ENCODE measurements around the gene GSTA2. TPM values are rescaled to one million over a fixed set of nuclear protein-coding genes. Genes with fewer than 3 reads are reported as not detected.

The GSTA2 gene
- total and polyA plus RNA-seq, 2 of the 13 experiments (the other 11 are each of a cell fraction or from before 2014, with no cell fraction given) = 0.75 to 13.7 TPM

DNA sequence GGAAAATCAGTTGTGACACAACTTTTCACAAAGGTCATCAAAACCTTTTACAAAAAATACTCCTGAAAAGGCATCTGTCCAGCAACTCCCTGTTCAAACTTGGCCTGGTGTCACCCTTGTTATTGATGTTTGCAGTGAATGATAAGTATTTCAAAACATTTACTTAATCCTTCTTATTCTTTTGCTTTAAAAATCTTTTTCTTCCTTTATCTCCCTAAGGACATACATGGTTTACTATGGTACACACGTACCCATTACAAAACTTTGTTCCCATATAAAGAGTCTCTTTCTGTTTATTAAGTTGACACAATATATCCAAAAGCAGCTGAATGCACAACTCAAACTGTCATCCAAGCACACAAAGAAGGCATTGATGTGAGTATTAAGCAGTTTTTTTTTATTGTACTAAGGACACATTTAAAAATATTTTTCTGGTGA lies 17.5 kb downstream of the GSTA2 start (continued):
- TF ChIP-seq, protein P1, sequence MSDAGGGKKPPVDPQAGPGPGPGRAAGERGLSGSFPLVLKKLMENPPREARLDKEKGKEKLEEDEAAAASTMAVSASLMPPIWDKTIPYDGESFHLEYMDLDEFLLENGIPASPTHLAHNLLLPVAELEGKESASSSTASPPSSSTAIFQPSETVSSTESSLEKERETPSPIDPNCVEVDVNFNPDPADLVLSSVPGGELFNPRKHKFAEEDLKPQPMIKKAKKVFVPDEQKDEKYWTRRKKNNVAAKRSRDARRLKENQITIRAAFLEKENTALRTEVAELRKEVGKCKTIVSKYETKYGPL (CRISPR knock-in tag; IDR thresholded peaks at IDR 0.05) = no peak; the same call in 1 of the 2 replicates
- TF ChIP-seq JUND (CRISPR knock-in tag; IDR thresholded peaks at IDR 0.05) (no peak), SCMH1 (CRISPR knock-in tag; IDR thresholded peaks at IDR 0.05; ENCODE audit: borderline replicate concordance) (no peak), SOX13 (IDR thresholded peaks at IDR 0.05) (0 out of 2 replicates have a peak, but pooled peaks have one; percentile 21), SOX13 (CRISPR knock-in tag; conservative IDR thresholded peaks at IDR 0.05 in 1 of 2, IDR thresholded peaks at IDR 0.05 in 1 of 2) (peak in 1 of 2 experiments; percentile 84; a peak in 2 of 4 replicates), ZNF614 (CRISPR knock-in tag; IDR thresholded peaks at IDR 0.05; ENCODE audit: borderline replicate concordance) (no peak), ZNF879 (CRISPR knock-in tag; IDR thresholded peaks at IDR 0.05) (no peak), ZKSCAN5 (CRISPR knock-in tag; IDR thresholded peaks at IDR 0.05) (no peak), SETDB1 (CRISPR knock-in tag; IDR thresholded peaks at IDR 0.05; ENCODE audit: borderline replicate concordance) (no peak), ZNF484 (CRISPR knock-in tag; IDR thresholded peaks at IDR 0.05; ENCODE audit: borderline replicate concordance, low read depth) (no peak), EEA1 (CRISPR knock-in tag; IDR thresholded peaks at IDR 0.05; ENCODE audit: borderline replicate concordance) (no peak), NR2F6 (IDR thresholded peaks at IDR 0.05) (peak; percentile 81), NR2F6 (CRISPR knock-in tag; IDR thresholded peaks at IDR 0.05) (peak; percentile 74), MAFK (conservative IDR thresholded peaks at IDR 0.05 in 1 of 2, IDR thresholded peaks at IDR 0.05 in 1 of 2; ENCODE audit: low read length in 2 of 2) (0 out of 4 replicates have a peak, but pooled peaks of 1 of the 2 experiments have one; percentile 10), ARID2 (CRISPR knock-in tag; IDR thresholded peaks at IDR 0.05; ENCODE audit: borderline replicate concordance) (no peak), CC2D1A (CRISPR knock-in tag; IDR thresholded peaks at IDR 0.05) (no peak), ZFP1 (CRISPR knock-in tag; IDR thresholded peaks at IDR 0.05) (no peak), DMAP1 (CRISPR knock-in tag; IDR thresholded peaks at IDR 0.05) (no peak), MBNL3 (CRISPR knock-in tag; conservative IDR thresholded peaks at IDR 0.05) (no peak), IRX3 (CRISPR knock-in tag; IDR thresholded peaks at IDR 0.05; ENCODE audit: borderline replicate concordance, low read depth) (no peak), FIP1L1 (IDR thresholded peaks at IDR 0.05; ENCODE audit: borderline replicate concordance, insufficient read depth, low read depth, low read length) (no peak), SP1 (IDR thresholded peaks at IDR 0.05) (no peak), SP1 (CRISPR knock-in tag; IDR thresholded peaks at IDR 0.05) (no peak), ESRRA (CRISPR knock-in tag; IDR thresholded peaks at IDR 0.05; ENCODE audit: low read depth) (no peak), NFRKB (IDR thresholded peaks at IDR 0.05) (no peak)
- TF ChIP-seq, protein P2, sequence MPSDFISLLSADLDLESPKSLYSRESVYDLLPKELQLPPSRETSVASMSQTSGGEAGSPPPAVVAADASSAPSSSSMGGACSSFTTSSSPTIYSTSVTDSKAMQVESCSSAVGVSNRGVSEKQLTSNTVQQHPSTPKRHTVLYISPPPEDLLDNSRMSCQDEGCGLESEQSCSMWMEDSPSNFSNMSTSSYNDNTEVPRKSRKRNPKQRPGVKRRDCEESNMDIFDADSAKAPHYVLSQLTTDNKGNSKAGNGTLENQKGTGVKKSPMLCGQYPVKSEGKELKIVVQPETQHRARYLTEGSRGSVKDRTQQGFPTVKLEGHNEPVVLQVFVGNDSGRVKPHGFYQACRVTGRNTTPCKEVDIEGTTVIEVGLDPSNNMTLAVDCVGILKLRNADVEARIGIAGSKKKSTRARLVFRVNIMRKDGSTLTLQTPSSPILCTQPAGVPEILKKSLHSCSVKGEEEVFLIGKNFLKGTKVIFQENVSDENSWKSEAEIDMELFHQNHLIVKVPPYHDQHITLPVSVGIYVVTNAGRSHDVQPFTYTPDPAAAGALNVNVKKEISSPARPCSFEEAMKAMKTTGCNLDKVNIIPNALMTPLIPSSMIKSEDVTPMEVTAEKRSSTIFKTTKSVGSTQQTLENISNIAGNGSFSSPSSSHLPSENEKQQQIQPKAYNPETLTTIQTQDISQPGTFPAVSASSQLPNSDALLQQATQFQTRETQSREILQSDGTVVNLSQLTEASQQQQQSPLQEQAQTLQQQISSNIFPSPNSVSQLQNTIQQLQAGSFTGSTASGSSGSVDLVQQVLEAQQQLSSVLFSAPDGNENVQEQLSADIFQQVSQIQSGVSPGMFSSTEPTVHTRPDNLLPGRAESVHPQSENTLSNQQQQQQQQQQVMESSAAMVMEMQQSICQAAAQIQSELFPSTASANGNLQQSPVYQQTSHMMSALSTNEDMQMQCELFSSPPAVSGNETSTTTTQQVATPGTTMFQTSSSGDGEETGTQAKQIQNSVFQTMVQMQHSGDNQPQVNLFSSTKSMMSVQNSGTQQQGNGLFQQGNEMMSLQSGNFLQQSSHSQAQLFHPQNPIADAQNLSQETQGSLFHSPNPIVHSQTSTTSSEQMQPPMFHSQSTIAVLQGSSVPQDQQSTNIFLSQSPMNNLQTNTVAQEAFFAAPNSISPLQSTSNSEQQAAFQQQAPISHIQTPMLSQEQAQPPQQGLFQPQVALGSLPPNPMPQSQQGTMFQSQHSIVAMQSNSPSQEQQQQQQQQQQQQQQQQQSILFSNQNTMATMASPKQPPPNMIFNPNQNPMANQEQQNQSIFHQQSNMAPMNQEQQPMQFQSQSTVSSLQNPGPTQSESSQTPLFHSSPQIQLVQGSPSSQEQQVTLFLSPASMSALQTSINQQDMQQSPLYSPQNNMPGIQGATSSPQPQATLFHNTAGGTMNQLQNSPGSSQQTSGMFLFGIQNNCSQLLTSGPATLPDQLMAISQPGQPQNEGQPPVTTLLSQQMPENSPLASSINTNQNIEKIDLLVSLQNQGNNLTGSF (CRISPR knock-in tag; IDR thresholded peaks at IDR 0.05) = no peak
- TF ChIP-seq, protein P3, sequence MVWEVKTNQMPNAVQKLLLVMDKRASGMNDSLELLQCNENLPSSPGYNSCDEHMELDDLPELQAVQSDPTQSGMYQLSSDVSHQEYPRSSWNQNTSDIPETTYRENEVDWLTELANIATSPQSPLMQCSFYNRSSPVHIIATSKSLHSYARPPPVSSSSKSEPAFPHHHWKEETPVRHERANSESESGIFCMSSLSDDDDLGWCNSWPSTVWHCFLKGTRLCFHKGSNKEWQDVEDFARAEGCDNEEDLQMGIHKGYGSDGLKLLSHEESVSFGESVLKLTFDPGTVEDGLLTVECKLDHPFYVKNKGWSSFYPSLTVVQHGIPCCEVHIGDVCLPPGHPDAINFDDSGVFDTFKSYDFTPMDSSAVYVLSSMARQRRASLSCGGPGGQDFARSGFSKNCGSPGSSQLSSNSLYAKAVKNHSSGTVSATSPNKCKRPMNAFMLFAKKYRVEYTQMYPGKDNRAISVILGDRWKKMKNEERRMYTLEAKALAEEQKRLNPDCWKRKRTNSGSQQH (CRISPR knock-in tag; IDR thresholded peaks at IDR 0.05; ENCODE audit: low read depth) = no peak
